GM18520 (cell line): Measurements from ENCODE around the gene COL21A1.
"Not testable (repeated sequence)": the region's sequence is repeated elsewhere in the genome, so short reads cannot be mapped to it uniquely, and the experiment has no call there.

Source experiments
- ATAC-seq: cut with Tn5 transposase; IDR thresholded peaks from one replicate; pipeline ENCODE4 v1.9.1; 2021; ENCODE audit not compliant: unreplicated experiment

Gene COL21A1

GRCh38 chr6:56019973-56020372 is 227.4 kb downstream of the COL21A1 start:
- ATAC-seq, result no peak

DNA sequence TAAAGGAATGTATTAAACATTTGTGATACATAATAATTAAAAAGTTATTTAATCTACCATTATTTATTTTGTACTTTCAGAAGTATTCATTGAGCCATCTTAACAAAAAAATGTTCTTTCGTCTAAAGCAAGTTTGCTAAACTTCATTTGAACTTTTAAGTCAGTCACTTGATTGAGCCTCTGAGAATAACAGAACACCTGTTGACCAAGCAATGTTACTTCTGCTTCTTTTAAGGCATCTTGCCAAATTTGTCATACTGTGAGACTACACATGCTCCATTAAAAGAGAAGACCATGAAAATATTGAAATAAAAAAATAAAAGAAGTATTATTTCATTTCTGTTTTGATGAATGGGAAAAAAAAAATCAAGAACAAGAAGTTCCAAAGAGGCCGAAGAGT is 230.2 kb downstream of the COL21A1 start:
- no peak for ATAC-seq

- not testable (repeated sequence) for ATAC-seq
Observed at GRCh38 chr6:56014039-56014438, 233.3 kb downstream of the COL21A1 start.

DNA sequence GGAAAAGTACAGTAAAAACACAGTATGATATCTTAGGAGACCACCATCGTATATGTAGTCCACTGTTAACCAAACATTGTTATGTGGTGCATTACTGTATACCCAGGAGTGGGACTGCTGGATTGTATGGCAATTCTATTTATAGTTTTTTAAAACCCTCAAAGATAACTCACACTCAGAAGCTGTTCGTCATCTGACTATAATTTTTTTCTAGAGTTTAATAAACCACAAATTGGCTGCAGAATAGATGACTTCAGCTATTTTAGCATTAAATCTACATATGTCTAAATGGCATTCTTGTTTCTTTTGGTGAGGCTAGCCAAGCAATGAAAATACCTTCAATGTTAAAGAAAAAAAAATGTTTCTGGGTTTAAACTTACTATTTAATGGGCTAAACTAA is 237.7 kb downstream of the COL21A1 start:
- no peak for ATAC-seq
